Large intestine (tissue), 3 donors: ENCODE results near the gene SLC39A5. TPM values are rescaled to one million over a fixed set of nuclear protein-coding genes. Genes with fewer than 3 reads are reported as not detected.
"Not testable (repeated sequence)": the region's sequence is repeated elsewhere in the genome, so short reads cannot be mapped to it uniquely, and the experiment has no call there.

Source experiments
- DNase-seq, 2 donors: peaks; one replicate each; pipeline versions ENCODE4 v3.0.0 to v3.0.0-alpha.2; 2013
- H3K27ac ChIP-seq: one replicate; pipeline ENCODE4 v1.5.1; 2013; ENCODE audit warnings: low read length
- H3K27me3 ChIP-seq: 2 replicates; pipeline ENCODE4 v1.6.1; 2013; ENCODE audit warnings: low read length; ENCODE audit not compliant: control insufficient read depth, insufficient read depth
- H3K36me3 ChIP-seq: 2 replicates; pipeline ENCODE4 v1.6.1; 2013; ENCODE audit warnings: low read length; ENCODE audit not compliant: control insufficient read depth, insufficient read depth
- H3K4me1 ChIP-seq: one replicate; pipeline ENCODE4 v1.6.1; 2013; ENCODE audit warnings: low read length; ENCODE audit not compliant: control insufficient read depth, insufficient read depth
- H3K4me3 ChIP-seq: one replicate; pipeline ENCODE4 v1.5.1; 2013; ENCODE audit warnings: low read length
- H3K9me3 ChIP-seq: one replicate; pipeline ENCODE4 v1.6.1; 2013; ENCODE audit warnings: mild to moderate bottlenecking, low read depth, low read length, moderate library complexity; ENCODE audit not compliant: control insufficient read depth
- WGBS: methylation state at CpG from one replicate; pipeline ENCODE4 v1.1.5; 2013; ENCODE audit warnings: low lambda C conversion rate; ENCODE audit not compliant: insufficient coverage; 5-methylcytosine and 5-hydroxymethylcytosine counted together
- polyA plus RNA-seq: library from polyadenylated mRNA; unstranded; fragments of 120-200 nt; gene quantifications from one replicate; pipeline ENCODE4 v1.2.1, GENCODE V29; 2013

Gene SLC39A5
- polyA plus RNA-seq, 1 donor: 524 TPM

GRCh38 chr12:56266693-56267442, 37.0 kb downstream of the SLC39A5 start, which contains the start of gene COQ10A:
Gene COQ10A, plus strand, starts transcription at chr12:56266942. Its CDS starts 177 bp downstream, at chr12:56267119.
- WGBS: no CpG with 5 or more reads among the region's 68 CpGs
- Histone ChIP-seq H3K9me3 (no peaks in the 10 kb centered on the region), H3K4me1 (peaks cover 6% of the 10 kb centered on the region), H3K27me3 (no peaks in the 10 kb centered on the region), H3K27ac (peak within 1 kb of the TSS; percentile 87), H3K4me3 (peak within 1 kb of the TSS; percentile 73), H3K36me3 (peaks cover 9% of the 10 kb centered on the region)
- peak; percentile 85 to 92 for DNase-seq

- Histone ChIP-seq H3K9me3 (no peaks in the 10 kb centered on the region), H3K4me1 (peaks cover 6% of the 10 kb centered on the region), H3K36me3 (peaks cover 13% of the 10 kb centered on the region), H3K27me3 (no peaks in the 10 kb centered on the region), H3K4me3 (peak overlapping the region; percentile 73), H3K27ac (peak overlapping the region; percentile 87)
- 27% methylated on average over 2 of the region's 21 CpGs for WGBS
- DNase-seq: no peak
Measured at GRCh38 chr12:56267443-56268071, 37.7 kb downstream of the SLC39A5 start.

- H3K27me3 ChIP-seq: no peaks in the 10 kb centered on the region
- peak in 1 of 2 donors; percentile 21 for DNase-seq
- H3K9me3 ChIP-seq: no peaks in the 10 kb centered on the region
- peaks cover 46% of the 10 kb centered on the region for H3K36me3 ChIP-seq
- no CpG with 5 or more reads among the region's 1 CpG for WGBS
- H3K4me1 ChIP-seq: peaks cover 3% of the 10 kb centered on the region
- H3K27ac ChIP-seq: no peak overlapping the region
- H3K4me3 ChIP-seq: no peak overlapping the region
Measured at GRCh38 chr12:56271031-56271430, 41.2 kb downstream of the SLC39A5 start.

GRCh38 chr12:56272468-56272867, 42.6 kb downstream of the SLC39A5 start:
- H3K4me3 ChIP-seq, H3K27ac ChIP-seq, H3K27me3 ChIP-seq, H3K9me3 ChIP-seq, DNase-seq, H3K4me1 ChIP-seq: not testable (repeated sequence)
- WGBS: no CpG with 5 or more reads among the region's 2 CpGs
- peaks cover 51% of the 10 kb centered on the region for H3K36me3 ChIP-seq

- WGBS: no CpG with 5 or more reads among the region's 2 CpGs
- Histone ChIP-seq H3K36me3 (peaks cover 66% of the 10 kb centered on the region), H3K4me1 (no peaks in the 10 kb centered on the region), H3K27me3 (no peaks in the 10 kb centered on the region), H3K9me3 (no peaks in the 10 kb centered on the region), H3K4me3 (no peak overlapping the region), H3K27ac (no peak overlapping the region)
- no peak for DNase-seq
Measured at GRCh38 chr12:56274299-56274698, 44.4 kb downstream of the SLC39A5 start.

- peaks cover 84% of the 10 kb centered on the region for H3K36me3 ChIP-seq
- no peaks in the 10 kb centered on the region for H3K9me3 ChIP-seq
- H3K27ac ChIP-seq: no peak overlapping the region
- no peaks in the 10 kb centered on the region for H3K4me1 ChIP-seq
- no CpG with 5 or more reads among the region's 3 CpGs for WGBS
- H3K4me3 ChIP-seq: no peak overlapping the region
- no peak for DNase-seq
- no peaks in the 10 kb centered on the region for H3K27me3 ChIP-seq
Measured at GRCh38 chr12:56278905-56279304, 49.1 kb downstream of the SLC39A5 start.

- Histone ChIP-seq H3K27ac (no peak overlapping the region), H3K27me3 (no peaks in the 10 kb centered on the region), H3K4me3 (no peak overlapping the region), H3K9me3 (no peaks in the 10 kb centered on the region), H3K36me3 (peaks cover 80% of the 10 kb centered on the region), H3K4me1 (no peaks in the 10 kb centered on the region)
- DNase-seq: no peak
Measured at GRCh38 chr12:56280849-56281248, 51.0 kb downstream of the SLC39A5 start.

GRCh38 chr12:56282030-56282429, 52.2 kb downstream of the SLC39A5 start:
- no peaks in the 10 kb centered on the region for H3K27me3 ChIP-seq
- no peak overlapping the region for H3K4me3 ChIP-seq
- no peak overlapping the region for H3K27ac ChIP-seq
- H3K9me3 ChIP-seq: no peaks in the 10 kb centered on the region
- H3K36me3 ChIP-seq: peaks cover 81% of the 10 kb centered on the region
- WGBS: 80% methylated on average over 1 of the region's 6 CpGs
- no peaks in the 10 kb centered on the region for H3K4me1 ChIP-seq
- no peak for DNase-seq

GRCh38 chr12:56282579-56282978, 52.7 kb downstream of the SLC39A5 start:
- H3K27ac ChIP-seq: no peak overlapping the region
- peaks cover 80% of the 10 kb centered on the region for H3K36me3 ChIP-seq
- WGBS: no CpG with 5 or more reads among the region's 2 CpGs

GRCh38 chr12:56284263-56284662, 54.4 kb downstream of the SLC39A5 start:
- H3K9me3 ChIP-seq, H3K27ac ChIP-seq, H3K27me3 ChIP-seq, DNase-seq, H3K4me3 ChIP-seq, H3K4me1 ChIP-seq: not testable (repeated sequence)
- WGBS: no CpG with 5 or more reads among the region's 5 CpGs
- peaks cover 71% of the 10 kb centered on the region for H3K36me3 ChIP-seq

More at GRCh38 chr12:56282579-56282978, 52.7 kb downstream of the SLC39A5 start:
- DNase-seq: no peak
- Histone ChIP-seq H3K27me3 (no peaks in the 10 kb centered on the region), H3K4me1 (no peaks in the 10 kb centered on the region), H3K4me3 (no peak overlapping the region), H3K9me3 (no peaks in the 10 kb centered on the region)
